ENCODE results near the gene KDM3B.

GRCh38 chr5:138460032-138460693 is 107.7 kb downstream of the KDM3B start:
- TF ChIP-seq CTCF (IDR thresholded peaks at IDR 0.05) (no peak), POLR2AphosphoS5 (IDR thresholded peaks at IDR 0.05) (no peak)

All from prostate gland (tissue), 2 donors.